ENCODE measurements around the gene SCPEP1. TPM values are rescaled to one million over a fixed set of nuclear protein-coding genes. Genes with fewer than 3 reads are reported as not detected.

The SCPEP1 gene
- total and polyA plus RNA-seq, 10 of the 15 experiments (the other 5 are each of a cell fraction or from before 2014, with no cell fraction given): 31.2 to 80.2 (median 40.7) TPM

DNA sequence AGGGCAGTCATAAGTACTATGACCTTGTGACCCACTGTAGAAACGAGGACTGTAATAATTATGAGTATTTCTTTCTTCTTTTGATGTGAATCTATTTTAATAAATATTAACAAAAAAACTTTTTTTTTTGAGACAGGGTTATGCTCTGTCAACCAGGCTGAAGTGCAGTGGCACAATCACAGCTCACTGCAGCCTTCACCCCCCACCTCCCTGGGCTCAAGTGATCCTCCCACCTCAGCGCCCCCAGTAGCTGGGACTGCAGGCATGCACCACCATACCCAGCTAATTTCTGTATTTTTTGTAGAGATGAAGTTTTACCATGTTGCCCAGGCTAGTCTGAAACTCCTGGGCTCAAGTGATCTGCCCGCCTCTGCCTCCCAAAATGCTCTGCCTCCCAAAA lies 32.6 kb downstream of the SCPEP1 start (continued):
- TF ChIP-seq, protein P1, sequence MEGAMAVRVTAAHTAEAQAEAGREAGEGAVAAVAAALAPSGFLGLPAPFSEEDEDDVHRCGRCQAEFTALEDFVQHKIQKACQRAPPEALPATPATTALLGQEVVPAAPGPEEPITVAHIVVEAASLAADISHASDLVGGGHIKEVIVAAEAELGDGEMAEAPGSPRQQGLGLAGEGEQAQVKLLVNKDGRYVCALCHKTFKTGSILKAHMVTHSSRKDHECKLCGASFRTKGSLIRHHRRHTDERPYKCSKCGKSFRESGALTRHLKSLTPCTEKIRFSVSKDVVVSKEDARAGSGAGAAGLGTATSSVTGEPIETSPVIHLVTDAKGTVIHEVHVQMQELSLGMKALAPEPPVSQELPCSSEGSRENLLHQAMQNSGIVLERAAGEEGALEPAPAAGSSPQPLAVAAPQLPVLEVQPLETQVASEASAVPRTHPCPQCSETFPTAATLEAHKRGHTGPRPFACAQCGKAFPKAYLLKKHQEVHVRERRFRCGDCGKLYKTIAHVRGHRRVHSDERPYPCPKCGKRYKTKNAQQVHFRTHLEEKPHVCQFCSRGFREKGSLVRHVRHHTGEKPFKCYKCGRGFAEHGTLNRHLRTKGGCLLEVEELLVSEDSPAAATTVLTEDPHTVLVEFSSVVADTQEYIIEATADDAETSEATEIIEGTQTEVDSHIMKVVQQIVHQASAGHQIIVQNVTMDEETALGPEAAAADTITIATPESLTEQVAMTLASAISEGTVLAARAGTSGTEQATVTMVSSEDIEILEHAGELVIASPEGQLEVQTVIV (IDR thresholded peaks at IDR 0.05; ENCODE audit: borderline replicate concordance, partially characterized antibody): no peak
- TF ChIP-seq POLR2A (IDR thresholded peaks at IDR 0.05; ENCODE audit: low read depth, low read length): no peak

DNA sequence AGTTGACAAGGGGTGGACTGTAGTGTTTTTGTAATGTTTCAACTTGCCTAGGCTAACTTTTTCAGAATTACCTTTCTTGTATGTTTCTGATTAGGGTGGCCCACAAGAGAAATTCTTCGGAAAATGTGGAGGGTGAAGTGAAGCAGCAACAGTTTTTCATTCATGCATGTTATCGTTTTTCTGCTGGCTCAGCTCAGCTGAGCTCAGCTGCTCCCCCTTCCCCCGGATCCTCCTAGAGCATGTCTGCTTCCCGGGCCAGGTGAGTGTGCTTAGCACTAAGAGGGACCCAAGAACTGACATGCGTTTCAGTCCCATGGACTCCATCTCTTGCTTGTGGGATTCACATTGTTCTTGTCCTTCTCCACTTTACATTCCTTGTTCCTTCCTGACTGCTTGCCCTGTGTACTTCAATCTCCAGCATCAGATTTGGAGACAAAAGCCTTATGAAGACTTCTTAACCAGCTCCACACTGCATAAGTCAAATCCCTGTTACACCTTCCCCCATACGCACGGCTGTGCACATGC lies 33.6 kb downstream of the SCPEP1 start:
- H3K9me3 ChIP-seq (replicated peaks; ENCODE audit: control insufficient read depth, insufficient read depth, low read length): no peaks in the 10 kb centered on the region
- no TSS peak for BruUV-seq (replicated peaks)
- no peaks in the 10 kb centered on the region; a peak in 1 of 4 replicates for H3K36me3 ChIP-seq (ENCODE audit: control insufficient read depth in 2 of 2, insufficient read depth in 2 of 2, low read length in 1 of 2)
- intact Hi-C loops (cut with micrococcal nuclease; ENCODE audit: unreplicated experiment): no loop called here
- H3K4me1 ChIP-seq (ENCODE audit: control insufficient read depth, insufficient read depth, low read length): no peaks in the 10 kb centered on the region
- CTCF ChIA-PET: interaction anchor here (1.0 to 4.7 kb wide), 4 partner anchors 44 to 193 kb away, joined by 5 to 33 read pairs (median 12); partner anchors contain the start of gene AKAP1
- FAIRE-seq (no peak), ATAC-seq (no peak), DNase-seq (ENCODE audit: low read depth, low spot score) (no peak)
- in situ Hi-C loops (cut with MboI): no loop called here
- H3K27me3 ChIP-seq (replicated peaks in 1 of 2; ENCODE audit: control insufficient read depth in 2 of 2, insufficient read depth in 2 of 2, low read length in 1 of 2): no peaks in the 10 kb centered on the region; a peak in 1 of 4 replicates
- POLR2A ChIA-PET: no interaction called here
- TF ChIP-seq TCF12 (IDR thresholded peaks at IDR 0.05; ENCODE audit: low read depth, low read length) (no peak), POU2F2 (IDR thresholded peaks at IDR 0.05; ENCODE audit: borderline replicate concordance, low read depth, low read length) (no peak), MYB (IDR thresholded peaks at IDR 0.05; ENCODE audit: borderline replicate concordance, low read depth, low read length) (no peak), GATAD2B (conservative IDR thresholded peaks at IDR 0.05; ENCODE audit: low read depth) (no peak), ZNF207 (IDR thresholded peaks at IDR 0.05; ENCODE audit: borderline replicate concordance) (no peak), PAX8 (IDR thresholded peaks at IDR 0.05) (no peak), NFYB (IDR thresholded peaks at IDR 0.05; ENCODE audit: insufficient read depth, low read depth, low read length) (no peak), CBFB (IDR thresholded peaks at IDR 0.05; ENCODE audit: low read depth) (no peak), CHD1 (IDR thresholded peaks at IDR 0.05; ENCODE audit: low read depth, low read length) (no peak), HDGF (IDR thresholded peaks at IDR 0.05) (no peak)
- TF ChIP-seq, protein P2, sequence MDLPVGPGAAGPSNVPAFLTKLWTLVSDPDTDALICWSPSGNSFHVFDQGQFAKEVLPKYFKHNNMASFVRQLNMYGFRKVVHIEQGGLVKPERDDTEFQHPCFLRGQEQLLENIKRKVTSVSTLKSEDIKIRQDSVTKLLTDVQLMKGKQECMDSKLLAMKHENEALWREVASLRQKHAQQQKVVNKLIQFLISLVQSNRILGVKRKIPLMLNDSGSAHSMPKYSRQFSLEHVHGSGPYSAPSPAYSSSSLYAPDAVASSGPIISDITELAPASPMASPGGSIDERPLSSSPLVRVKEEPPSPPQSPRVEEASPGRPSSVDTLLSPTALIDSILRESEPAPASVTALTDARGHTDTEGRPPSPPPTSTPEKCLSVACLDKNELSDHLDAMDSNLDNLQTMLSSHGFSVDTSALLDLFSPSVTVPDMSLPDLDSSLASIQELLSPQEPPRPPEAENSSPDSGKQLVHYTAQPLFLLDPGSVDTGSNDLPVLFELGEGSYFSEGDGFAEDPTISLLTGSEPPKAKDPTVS (IDR thresholded peaks at IDR 0.05; ENCODE audit: low read depth, low read length): no peak
- SMC1A ChIA-PET (ENCODE audit: uncharacterized antibody, unreplicated experiment): interaction anchor here (0.5 kb wide), 1 partner anchor 43 kb away, joined by 3 read pairs; no protein-coding TSS in a partner anchor
- H3K9ac ChIP-seq (ENCODE audit: control insufficient read depth, insufficient read depth, low read length): no peak overlapping the region
- no peak overlapping the region for H3K4me2 ChIP-seq (ENCODE audit: control insufficient read depth, insufficient read depth)
- H2AFZ ChIP-seq (ENCODE audit: control insufficient read depth, low read depth, low read length): no peak overlapping the region
- H3K79me2 ChIP-seq (ENCODE audit: control insufficient read depth, insufficient read depth, low read length): no peaks in the 10 kb centered on the region
- no peak overlapping the region for H3K4me3 ChIP-seq
- no peak overlapping the region for H3K27ac ChIP-seq (ENCODE audit: control insufficient read depth, insufficient read depth)
- WGBS (ENCODE audit: insufficient coverage, insufficient replicate concordance, low lambda C conversion rate, missing lambda C conversion rate): 73% methylated on average over 7 of the region's 7 CpGs
- RAD21 ChIA-PET (ENCODE audit: unreplicated experiment): interaction anchor here (0.7 to 1.6 kb wide), 4 partner anchors 33 to 102 kb away, joined by 3 to 6 read pairs (median 4); partner anchors contain the start of gene SCPEP1
- no peaks in the 10 kb centered on the region for H4K20me1 ChIP-seq (ENCODE audit: control insufficient read depth, insufficient read depth)
